AML-193 (cell line): ENCODE results near the gene C1QL2.

Source experiments
- DNase-seq, 2 experiments: peaks; one replicate each; lab custom pipeline; 2025; lab: John Stamatoyannopoulos, UW

The C1QL2 gene

GRCh38 chr2:119158563-119159347 lies at the start of gene C1QL2:
Gene C1QL2 (minus strand): TSS chr2:119158751. CDS start chr2:119158269, 482 bp downstream.
- no peak for DNase-seq

- no peak for DNase-seq
These were observed 48.9 kb upstream of the C1QL2 start for GRCh38 chr2:119207447-119207846.

GRCh38 chr2:119206201-119206600 lies 47.6 kb upstream of the C1QL2 start:
- DNase-seq: no peak

GRCh38 chr2:119205001-119205706 lies 46.6 kb upstream of the C1QL2 start:
- no peak for DNase-seq

GRCh38 chr2:119204525-119204924 lies 46.0 kb upstream of the C1QL2 start:
- no peak for DNase-seq

GRCh38 chr2:119202610-119203310 lies 44.2 kb upstream of the C1QL2 start:
- DNase-seq: no peak

- no peak for DNase-seq
These were observed 43.3 kb upstream of the C1QL2 start for GRCh38 chr2:119201815-119202214.

- DNase-seq: no peak
These were observed 39.8 kb upstream of the C1QL2 start for GRCh38 chr2:119198240-119198840.

GRCh38 chr2:119197529-119198239 lies 39.1 kb upstream of the C1QL2 start:
- no peak for DNase-seq

- no peak for DNase-seq
These were observed 38.5 kb upstream of the C1QL2 start for GRCh38 chr2:119197126-119197405.

- DNase-seq: no peak
These were observed 38.0 kb upstream of the C1QL2 start for GRCh38 chr2:119196301-119197125.

- DNase-seq: no peak
These were observed 37.3 kb upstream of the C1QL2 start for GRCh38 chr2:119195887-119196286.

GRCh38 chr2:119195001-119195400 lies 36.5 kb upstream of the C1QL2 start:
- no peak for DNase-seq

GRCh38 chr2:119192893-119193292 lies 34.3 kb upstream of the C1QL2 start:
- DNase-seq: no peak

GRCh38 chr2:119190321-119191111 lies 32.0 kb upstream of the C1QL2 start:
- DNase-seq: peak; percentile 12 to 70

GRCh38 chr2:119184512-119184911 lies 26.0 kb upstream of the C1QL2 start:
- DNase-seq: no peak

- no peak for DNase-seq
These were observed 23.4 kb upstream of the C1QL2 start for GRCh38 chr2:119181791-119182445.

GRCh38 chr2:119181391-119181790 lies 22.8 kb upstream of the C1QL2 start:
- DNase-seq: no peak

- no peak for DNase-seq
These were observed 22.3 kb upstream of the C1QL2 start for GRCh38 chr2:119180892-119181291.

GRCh38 chr2:119179991-119180390 lies 21.4 kb upstream of the C1QL2 start:
- no peak for DNase-seq
